Gastrocnemius medialis (tissue), 4 donors: ENCODE measurements around the gene CHST9. TPM values are rescaled to one million over a fixed set of nuclear protein-coding genes. Genes with fewer than 3 reads are reported as not detected.

Experiments
- ATAC-seq, 2 donors: fragments of 150-250 bp; one replicate each; pipeline ENCODE4 v1.9.1; 2016
- DNase-seq, 2 donors: peaks; one replicate each; pipeline ENCODE4 v3.0.0-alpha.2; 2019
- H3K27ac ChIP-seq, 4 donors: fragments of 200-600 bp; sonication (generic); 1 replicate in 1 of 4; 2 replicates in 3 of 4; pipeline ENCODE4 v1.5.1; 2016 to 2018; ENCODE audit warnings: mild to moderate bottlenecking in 2 of 4, moderate library complexity in 1 of 4
- H3K27me3 ChIP-seq, 3 donors: fragments of 200-600 bp; sonication (generic) in 2 of 3; 1 replicate in 1 of 3; 2 replicates in 2 of 3; pipeline versions ENCODE4 v1.5.1 to v1.6.0; 2016 to 2019; ENCODE audit warnings: mild to moderate bottlenecking in 1 of 3, moderate library complexity in 1 of 3
- H3K36me3 ChIP-seq, 2 donors: fragments of 200-600 bp; sonication (generic) in 1 of 2; one replicate each; pipeline ENCODE4 v1.5.1; 2017 to 2018
- H3K4me1 ChIP-seq, 2 donors: fragments of 200-600 bp; sonication (generic) in 1 of 2; one replicate each; pipeline ENCODE4 v1.5.1; 2016 to 2017; ENCODE audit warnings: mild to moderate bottlenecking in 2 of 2
- H3K4me3 ChIP-seq, 4 donors: fragments of 200-600 bp; sonication (generic) in 3 of 4; 1 replicate in 1 of 4; 2 replicates in 3 of 4; pipeline ENCODE4 v1.5.1; 2016 to 2019; ENCODE audit warnings: mild to moderate bottlenecking in 2 of 4
- H3K9me3 ChIP-seq, 3 donors: fragments of 200-600 bp; sonication (generic) in 2 of 3; 1 replicate in 1 of 3; 2 replicates in 2 of 3; pipeline ENCODE4 v1.5.1; 2016 to 2019
- POLR2A ChIP-seq, 2 donors: fragments of 450-650 bp; IDR thresholded peaks; one replicate each; pipeline ENCODE4 v1.6.1; 2017; ENCODE audit warnings: antibody characterized with exemption in 2 of 2, mild to moderate bottlenecking in 2 of 2, moderate library complexity in 2 of 2
- in situ Hi-C, 4 donors: fragments of 200-750 bp; cut with MboI; loops; one replicate each; pipeline versions ENCODE4 v1.15.0 to v1.8.0; 2017; ENCODE audit warnings: low sequenced_read_pairs in 4 of 4
- intact Hi-C: fragments of 100-400 bp; cut with DNase I; formaldehyde crosslinking; loops from one replicate; pipeline ENCODE4 v1.15.1; 2023; ENCODE audit warnings: low total_unique reads
- total RNA-seq, 4 donors: library from RNA; depleted of rRNA; stranded (reverse); fragments of >200 nt; gene quantifications; one replicate each; pipeline versions ENCODE4 v1.1.0 to v1.2.3, GENCODE V29; 2016
- TF ChIP-seq, protein P1 (sequence below), 5 experiments: fragments of 450-650 bp in 3 of 5; fragments of 200-600 bp in 2 of 5; sonication (generic) in 2 of 5; IDR thresholded peaks in 4 of 5; conservative IDR thresholded peaks in 1 of 5; 1 replicate in 4 of 5; 2 replicates in 1 of 5; pipeline ENCODE4 v1.5.1; 2016 to 2019; ENCODE audit warnings: antibody characterized with exemption in 5 of 5, mild to moderate bottlenecking in 3 of 5, moderate library complexity in 3 of 5

The CHST9 gene
- total RNA-seq, 4 donors from 2014 or later: 0.07 TPM; not detected in 3

DNA sequence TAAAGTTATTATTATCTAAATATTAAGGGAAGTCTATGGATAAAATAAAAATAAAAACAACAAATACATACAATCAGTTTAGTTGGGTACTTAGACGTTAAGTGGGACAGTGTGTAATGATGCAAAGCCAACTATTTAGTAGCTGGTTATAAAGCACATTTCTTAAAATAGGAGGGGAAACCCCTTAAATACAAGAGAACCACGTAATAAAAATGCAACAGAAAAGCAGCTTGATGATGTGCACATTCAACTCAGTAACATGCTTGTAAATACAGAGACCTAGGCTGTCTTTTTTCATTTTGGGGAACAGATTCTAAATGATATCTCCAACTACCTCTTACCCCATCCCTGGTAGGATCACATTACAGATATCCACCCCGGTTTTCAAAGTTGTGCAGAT lies 185.3 kb downstream of the CHST9 start:
- in situ Hi-C loops (no loop called here), intact Hi-C loops (loop anchor here (5.0 kb wide), 1 partner anchor 137 kb away; no protein-coding TSS in a partner anchor)
- ATAC-seq (no peak), DNase-seq (no peak)
- no peaks in the 10 kb centered on the region for H3K9me3 ChIP-seq
- no peak overlapping the region for H3K4me3 ChIP-seq
- H3K36me3 ChIP-seq: no peaks in the 10 kb centered on the region
- no peaks in the 10 kb centered on the region for H3K4me1 ChIP-seq
- H3K27ac ChIP-seq: no peak overlapping the region
- no peaks in the 10 kb centered on the region for H3K27me3 ChIP-seq
- no peak for TF ChIP-seq POLR2A (IDR thresholded peaks at IDR 0.05)
- TF ChIP-seq, protein P1, sequence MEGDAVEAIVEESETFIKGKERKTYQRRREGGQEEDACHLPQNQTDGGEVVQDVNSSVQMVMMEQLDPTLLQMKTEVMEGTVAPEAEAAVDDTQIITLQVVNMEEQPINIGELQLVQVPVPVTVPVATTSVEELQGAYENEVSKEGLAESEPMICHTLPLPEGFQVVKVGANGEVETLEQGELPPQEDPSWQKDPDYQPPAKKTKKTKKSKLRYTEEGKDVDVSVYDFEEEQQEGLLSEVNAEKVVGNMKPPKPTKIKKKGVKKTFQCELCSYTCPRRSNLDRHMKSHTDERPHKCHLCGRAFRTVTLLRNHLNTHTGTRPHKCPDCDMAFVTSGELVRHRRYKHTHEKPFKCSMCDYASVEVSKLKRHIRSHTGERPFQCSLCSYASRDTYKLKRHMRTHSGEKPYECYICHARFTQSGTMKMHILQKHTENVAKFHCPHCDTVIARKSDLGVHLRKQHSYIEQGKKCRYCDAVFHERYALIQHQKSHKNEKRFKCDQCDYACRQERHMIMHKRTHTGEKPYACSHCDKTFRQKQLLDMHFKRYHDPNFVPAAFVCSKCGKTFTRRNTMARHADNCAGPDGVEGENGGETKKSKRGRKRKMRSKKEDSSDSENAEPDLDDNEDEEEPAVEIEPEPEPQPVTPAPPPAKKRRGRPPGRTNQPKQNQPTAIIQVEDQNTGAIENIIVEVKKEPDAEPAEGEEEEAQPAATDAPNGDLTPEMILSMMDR (IDR thresholded peaks at IDR 0.05 in 4 of 5, conservative IDR thresholded peaks at IDR 0.05 in 1 of 5): no peak

DNA sequence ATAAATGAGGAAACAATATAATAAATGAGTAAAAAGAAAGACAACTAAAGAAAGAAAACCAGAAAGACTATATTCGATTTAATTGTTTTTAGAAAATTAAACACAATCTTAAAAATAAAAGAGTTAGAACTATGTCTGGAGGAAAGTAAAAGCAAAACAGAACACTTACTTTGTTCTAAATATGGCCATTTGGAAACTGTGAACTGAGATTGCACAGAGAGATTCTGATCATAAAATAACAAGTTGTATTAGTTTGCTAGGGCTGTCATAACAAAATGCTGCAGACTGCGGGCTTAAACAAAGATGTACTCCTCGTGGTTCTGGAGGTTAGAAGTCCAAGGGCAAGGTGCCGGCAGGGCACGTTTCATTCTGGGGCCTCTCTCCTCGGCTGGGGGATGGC lies 191.5 kb downstream of the CHST9 start:
- Histone ChIP-seq H3K4me3 (no peak overlapping the region), H3K4me1 (no peaks in the 10 kb centered on the region), H3K36me3 (no peaks in the 10 kb centered on the region), H3K27me3 (no peaks in the 10 kb centered on the region), H3K9me3 (no peaks in the 10 kb centered on the region), H3K27ac (no peak overlapping the region)
- DNase-seq: no peak
- intact Hi-C loops: no loop called here
- in situ Hi-C loops: no loop called here
- TF ChIP-seq, protein P1 (IDR thresholded peaks at IDR 0.05 in 4 of 5, conservative IDR thresholded peaks at IDR 0.05 in 1 of 5): no peak
- TF ChIP-seq POLR2A (IDR thresholded peaks at IDR 0.05): no peak
- no peak for ATAC-seq

DNA sequence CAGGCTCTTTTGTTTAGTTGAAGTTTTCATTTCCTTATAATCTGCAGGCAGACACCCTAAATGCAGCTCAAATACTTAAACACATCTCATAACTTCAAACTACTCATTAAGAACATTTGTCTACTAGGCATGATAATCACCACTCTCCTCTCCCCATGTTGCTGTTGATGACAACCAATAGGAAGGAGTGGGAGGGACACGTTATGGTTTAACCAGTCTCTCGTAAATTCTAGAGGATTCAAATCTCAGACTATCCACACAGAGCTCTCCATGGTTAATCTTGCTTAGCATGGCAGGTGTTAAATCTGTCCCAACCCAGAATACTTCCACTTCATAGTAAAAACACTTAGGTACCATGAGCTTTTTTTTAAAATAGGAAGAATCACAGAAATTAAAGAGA lies 192.2 kb downstream of the CHST9 start:
- intact Hi-C loops: no loop called here
- Histone ChIP-seq H3K27me3 (no peaks in the 10 kb centered on the region), H3K36me3 (no peaks in the 10 kb centered on the region), H3K4me1 (no peaks in the 10 kb centered on the region), H3K27ac (no peak overlapping the region), H3K4me3 (no peak overlapping the region), H3K9me3 (no peaks in the 10 kb centered on the region)
- DNase-seq (no peak), ATAC-seq (no peak)
- no peak for TF ChIP-seq POLR2A (IDR thresholded peaks at IDR 0.05)
- TF ChIP-seq, protein P1 (IDR thresholded peaks at IDR 0.05 in 4 of 5, conservative IDR thresholded peaks at IDR 0.05 in 1 of 5): no peak
- in situ Hi-C loops: no loop called here

DNA sequence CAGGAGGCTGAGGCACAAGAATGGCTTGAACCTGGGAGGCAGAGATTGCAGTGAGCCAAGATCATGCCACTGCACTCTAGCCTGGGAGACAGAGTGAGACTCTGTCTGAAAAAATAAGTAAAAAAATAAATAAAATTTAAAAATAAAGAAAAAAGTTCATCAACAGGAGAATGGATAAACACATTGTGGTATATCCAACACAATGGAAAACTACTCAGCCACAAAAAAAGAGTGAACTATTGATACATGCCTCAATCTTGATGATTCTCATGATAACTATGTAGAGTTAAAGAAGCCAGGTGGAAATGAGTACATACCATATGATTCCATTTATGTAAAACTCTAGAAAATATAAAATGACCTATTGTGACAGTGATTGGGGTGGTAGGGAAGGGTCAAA lies 195.3 kb downstream of the CHST9 start:
- H3K27me3 ChIP-seq: no peaks in the 10 kb centered on the region
- intact Hi-C loops (no loop called here), in situ Hi-C loops (no loop called here)
- TF ChIP-seq, protein P1 (IDR thresholded peaks at IDR 0.05 in 4 of 5, conservative IDR thresholded peaks at IDR 0.05 in 1 of 5): no peak
- no peak for TF ChIP-seq POLR2A (IDR thresholded peaks at IDR 0.05)
- DNase-seq (no peak), ATAC-seq (no peak)
- H3K9me3 ChIP-seq: no peaks in the 10 kb centered on the region
- H3K27ac ChIP-seq: no peak overlapping the region
- no peak overlapping the region for H3K4me3 ChIP-seq
- H3K36me3 ChIP-seq: no peaks in the 10 kb centered on the region
- H3K4me1 ChIP-seq: no peaks in the 10 kb centered on the region
